Prostate gland (tissue), 2 donors: ENCODE data around the gene PCDH9.

Source experiments
- POLR2A ChIP-seq: fragments of 450-650 bp; IDR thresholded peaks from one replicate; pipeline ENCODE4 v1.6.1; 2016; ENCODE audit warnings: antibody characterized with exemption, mild to moderate bottlenecking
- POLR2AphosphoS5 ChIP-seq: sonication (generic); formaldehyde crosslinking; IDR thresholded peaks from one replicate; pipeline ENCODE4 v1.6.1; 2017; ENCODE audit warnings: antibody characterized with exemption
- TF ChIP-seq, protein P1 (sequence below), 4 experiments: fragments of 200-600 bp in 2 of 4; fragments of 450-650 bp in 2 of 4; sonication (generic) in 2 of 4; IDR thresholded peaks; 1 replicate in 3 of 4; 2 replicates in 1 of 4; pipeline ENCODE4 v1.5.1; 2016 to 2019; ENCODE audit warnings: antibody characterized with exemption in 4 of 4, mild to moderate bottlenecking in 2 of 4, moderate library complexity in 2 of 4

- TF ChIP-seq, protein P1, sequence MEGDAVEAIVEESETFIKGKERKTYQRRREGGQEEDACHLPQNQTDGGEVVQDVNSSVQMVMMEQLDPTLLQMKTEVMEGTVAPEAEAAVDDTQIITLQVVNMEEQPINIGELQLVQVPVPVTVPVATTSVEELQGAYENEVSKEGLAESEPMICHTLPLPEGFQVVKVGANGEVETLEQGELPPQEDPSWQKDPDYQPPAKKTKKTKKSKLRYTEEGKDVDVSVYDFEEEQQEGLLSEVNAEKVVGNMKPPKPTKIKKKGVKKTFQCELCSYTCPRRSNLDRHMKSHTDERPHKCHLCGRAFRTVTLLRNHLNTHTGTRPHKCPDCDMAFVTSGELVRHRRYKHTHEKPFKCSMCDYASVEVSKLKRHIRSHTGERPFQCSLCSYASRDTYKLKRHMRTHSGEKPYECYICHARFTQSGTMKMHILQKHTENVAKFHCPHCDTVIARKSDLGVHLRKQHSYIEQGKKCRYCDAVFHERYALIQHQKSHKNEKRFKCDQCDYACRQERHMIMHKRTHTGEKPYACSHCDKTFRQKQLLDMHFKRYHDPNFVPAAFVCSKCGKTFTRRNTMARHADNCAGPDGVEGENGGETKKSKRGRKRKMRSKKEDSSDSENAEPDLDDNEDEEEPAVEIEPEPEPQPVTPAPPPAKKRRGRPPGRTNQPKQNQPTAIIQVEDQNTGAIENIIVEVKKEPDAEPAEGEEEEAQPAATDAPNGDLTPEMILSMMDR (IDR thresholded peaks at IDR 0.05) = no peak
- no peak for TF ChIP-seq POLR2A
- TF ChIP-seq POLR2AphosphoS5 = no peak
Observed at GRCh38 chr13:66624302-66624701, 605.8 kb downstream of the PCDH9 start.
